Erythroblast (primary cell): ENCODE measurements around the gene DPF3.

Experiments used
- DNase-seq, 2 experiments: peaks; one replicate each; lab custom pipeline; 2025; lab: John Stamatoyannopoulos, UW
- GATA1 ChIP-seq: IDR thresholded peaks from 2 replicates; pipeline ENCODE4 v1.6.1; 2011; ENCODE audit warnings: low read depth, mild to moderate bottlenecking, control low read depth, low read length, moderate library complexity
- POLR2A ChIP-seq: IDR thresholded peaks from 2 replicates; pipeline ENCODE4 v1.6.1; 2011; ENCODE audit warnings: mild to moderate bottlenecking, low read length

Gene DPF3

DNA sequence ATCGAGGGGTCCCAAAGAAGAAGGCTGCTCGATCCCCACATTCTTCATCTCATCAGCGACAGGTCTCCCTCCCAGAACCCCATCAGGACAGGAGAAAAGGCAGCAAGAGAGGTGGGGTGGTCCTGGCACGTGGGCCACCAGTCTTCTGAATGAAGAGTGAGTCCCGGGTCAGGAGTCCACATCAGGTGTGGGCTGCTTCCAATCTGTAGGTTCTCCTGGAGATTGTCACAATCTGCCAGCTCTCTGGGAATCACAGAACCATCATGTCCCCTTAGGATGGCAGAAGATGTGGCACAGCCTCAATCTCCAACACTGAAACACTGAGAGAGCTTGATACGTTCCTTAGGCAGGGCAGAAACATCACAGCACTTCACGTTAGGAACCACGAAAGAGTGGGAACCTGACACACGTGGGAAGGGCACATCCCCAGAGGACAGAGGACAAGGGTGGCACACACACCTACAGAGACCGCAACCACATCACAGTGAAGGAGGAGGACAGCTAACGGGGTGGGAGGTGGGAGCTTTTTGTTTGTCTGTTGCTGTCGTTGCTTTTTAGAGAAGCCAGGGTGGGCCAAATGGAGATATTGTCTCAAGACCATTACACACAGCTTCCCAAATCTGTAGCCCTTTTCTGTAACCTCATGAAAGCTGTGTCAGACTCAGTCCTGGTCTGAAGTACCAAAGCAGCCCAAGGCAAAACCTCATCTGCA is 284.5 kb downstream of the DPF3 start:
- no peak for DNase-seq

GRCh38 chr14:72608391-72609204 is 285.3 kb downstream of the DPF3 start:
- no peak for DNase-seq
- TF ChIP-seq GATA1 (no peak), POLR2A (no peak)

More for the DNA sequence above, 284.5 kb downstream of the DPF3 start:
- TF ChIP-seq POLR2A (no peak), GATA1 (no peak)

GRCh38 chr14:72607386-72608130 is 286.3 kb downstream of the DPF3 start:
- no peak for TF ChIP-seq POLR2A
- TF ChIP-seq GATA1: no peak
- DNase-seq: no peak

DNA sequence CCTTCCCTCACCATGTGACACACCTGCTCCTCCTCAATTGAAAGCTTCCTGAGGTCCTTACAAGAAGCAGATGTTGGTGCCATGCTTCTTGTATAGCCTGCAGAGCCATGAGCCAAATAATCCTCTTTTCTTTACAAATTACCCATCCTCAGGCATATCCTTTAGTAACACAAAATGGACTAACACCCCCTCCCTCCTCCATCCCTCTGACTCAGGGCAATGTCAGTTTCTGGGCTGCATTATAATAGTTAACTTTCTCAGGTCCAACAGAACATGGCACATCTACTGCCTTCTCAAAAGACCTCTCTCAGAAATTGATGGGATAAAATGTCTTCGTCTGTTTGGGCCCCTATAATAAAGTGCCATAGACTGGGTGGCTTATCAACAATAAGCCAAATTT is 287.0 kb downstream of the DPF3 start:
- no peak for TF ChIP-seq GATA1
- TF ChIP-seq POLR2A: no peak
- DNase-seq: no peak

- TF ChIP-seq POLR2A (no peak), GATA1 (no peak)
Measured at GRCh38 chr14:72605921-72606220, 288.0 kb downstream of the DPF3 start.

GRCh38 chr14:72605096-72605920 is 288.6 kb downstream of the DPF3 start:
- TF ChIP-seq GATA1 (no peak), POLR2A (no peak)
- no peak for DNase-seq

More at GRCh38 chr14:72605921-72606220, 288.0 kb downstream of the DPF3 start:
- DNase-seq: no peak

GRCh38 chr14:72604133-72604532 is 289.8 kb downstream of the DPF3 start:
- TF ChIP-seq POLR2A (no peak), GATA1 (no peak)
- DNase-seq: no peak

GRCh38 chr14:72603639-72604038 is 290.3 kb downstream of the DPF3 start:
- TF ChIP-seq POLR2A (no peak), GATA1 (no peak)
- DNase-seq: no peak

- TF ChIP-seq GATA1 (no peak), POLR2A (no peak)
- no peak for DNase-seq
Measured at GRCh38 chr14:72600551-72601330, 293.2 kb downstream of the DPF3 start.

GRCh38 chr14:72599579-72600470 is 294.1 kb downstream of the DPF3 start:
- TF ChIP-seq GATA1 (no peak), POLR2A (no peak)
- peak; percentile 72 to 88 for DNase-seq

DNA sequence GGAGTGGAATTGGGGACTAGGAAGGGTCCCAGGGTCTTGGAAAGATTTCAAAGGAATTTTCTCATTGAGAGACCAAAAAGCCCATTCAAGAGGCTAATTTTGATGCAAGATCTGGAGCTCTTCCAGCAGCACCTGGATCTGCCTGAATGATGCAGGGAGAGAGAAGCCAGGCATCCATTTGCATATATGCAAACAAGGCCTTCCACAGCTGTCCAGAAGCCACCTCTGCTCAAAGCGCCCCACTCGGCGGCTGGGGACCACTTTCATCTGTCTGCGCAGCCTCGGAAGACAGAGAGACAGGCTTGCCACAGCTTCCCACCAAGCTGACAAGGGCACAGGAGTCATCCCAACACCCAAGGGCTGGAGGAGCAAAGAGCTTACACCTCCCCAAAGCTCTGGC is 295.6 kb downstream of the DPF3 start:
- no peak for TF ChIP-seq GATA1
- no peak for TF ChIP-seq POLR2A
- no peak for DNase-seq
